Measurements from ENCODE around the gene ZNF710. TPM values are rescaled to one million over a fixed set of nuclear protein-coding genes. Genes with fewer than 3 reads are reported as not detected.

The ZNF710 gene
- total and polyA plus RNA-seq, 11 donors: 2.9 to 22.4 (median 5.9) TPM

- WGBS, 4 donors: 92 to 96% (median 94%) methylated on average over 5 of the region's 5 CpGs
- no peak for DNase-seq
- no peak for ATAC-seq
- intact Hi-C loops (cut with DNase I): no loop called here
- Histone ChIP-seq H3K27me3 (no peaks in the 10 kb centered on the region), H3K9me3 (no peaks in the 10 kb centered on the region), H3K27ac (no peak overlapping the region), H3K4me1 (peaks cover 0 to 61% (median 12%) of the 10 kb centered on the region in 12 donors), H3K4me3 (no peak overlapping the region), H3K36me3 (no peaks in the 10 kb centered on the region)
- TF ChIP-seq, protein P1, sequence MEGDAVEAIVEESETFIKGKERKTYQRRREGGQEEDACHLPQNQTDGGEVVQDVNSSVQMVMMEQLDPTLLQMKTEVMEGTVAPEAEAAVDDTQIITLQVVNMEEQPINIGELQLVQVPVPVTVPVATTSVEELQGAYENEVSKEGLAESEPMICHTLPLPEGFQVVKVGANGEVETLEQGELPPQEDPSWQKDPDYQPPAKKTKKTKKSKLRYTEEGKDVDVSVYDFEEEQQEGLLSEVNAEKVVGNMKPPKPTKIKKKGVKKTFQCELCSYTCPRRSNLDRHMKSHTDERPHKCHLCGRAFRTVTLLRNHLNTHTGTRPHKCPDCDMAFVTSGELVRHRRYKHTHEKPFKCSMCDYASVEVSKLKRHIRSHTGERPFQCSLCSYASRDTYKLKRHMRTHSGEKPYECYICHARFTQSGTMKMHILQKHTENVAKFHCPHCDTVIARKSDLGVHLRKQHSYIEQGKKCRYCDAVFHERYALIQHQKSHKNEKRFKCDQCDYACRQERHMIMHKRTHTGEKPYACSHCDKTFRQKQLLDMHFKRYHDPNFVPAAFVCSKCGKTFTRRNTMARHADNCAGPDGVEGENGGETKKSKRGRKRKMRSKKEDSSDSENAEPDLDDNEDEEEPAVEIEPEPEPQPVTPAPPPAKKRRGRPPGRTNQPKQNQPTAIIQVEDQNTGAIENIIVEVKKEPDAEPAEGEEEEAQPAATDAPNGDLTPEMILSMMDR (IDR thresholded peaks at IDR 0.05): no peak
- TF ChIP-seq POLR2A (IDR thresholded peaks at IDR 0.05): no peak
Observed at GRCh38 chr15:90043530-90044010, 42.4 kb downstream of the ZNF710 start.

DNA sequence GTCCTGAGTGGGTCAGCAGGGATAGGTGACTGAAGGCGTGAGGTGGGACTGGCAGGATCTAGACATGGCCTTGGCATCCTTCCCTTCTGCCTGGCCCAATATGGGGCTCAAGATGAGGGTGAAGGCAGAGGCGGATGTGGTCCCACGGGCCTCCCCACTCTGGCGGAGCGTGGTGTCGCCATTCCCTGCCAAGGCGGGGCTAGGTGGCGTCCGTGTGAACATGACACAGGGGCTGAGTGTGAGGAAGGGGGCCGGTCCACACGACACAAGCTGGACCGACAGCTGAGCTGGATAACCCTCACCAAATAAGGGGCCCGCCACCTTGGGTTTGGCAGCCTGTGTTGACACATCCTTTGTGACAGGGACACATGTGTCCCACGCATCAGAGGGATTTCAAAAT lies 43.1 kb downstream of the ZNF710 start:
- H3K4me3 ChIP-seq: no peak overlapping the region
- 91 to 96% (median 93%) methylated on average over 14 of the region's 14 CpGs for WGBS, 4 donors
- H3K4me1 ChIP-seq: peaks cover 0 to 55% (median 12%) of the 10 kb centered on the region in 12 donors
- intact Hi-C loops (cut with DNase I): no loop called here
- TF ChIP-seq, protein P1 (IDR thresholded peaks at IDR 0.05): no peak
- no peak for TF ChIP-seq POLR2A (IDR thresholded peaks at IDR 0.05)
- H3K9me3 ChIP-seq: no peaks in the 10 kb centered on the region
- no peaks in the 10 kb centered on the region for H3K27me3 ChIP-seq
- H3K27ac ChIP-seq: no peak overlapping the region
- no peak for ATAC-seq
- no peaks in the 10 kb centered on the region for H3K36me3 ChIP-seq
- DNase-seq: peak in 2 of 5 donors; percentile 15 to 23

DNA sequence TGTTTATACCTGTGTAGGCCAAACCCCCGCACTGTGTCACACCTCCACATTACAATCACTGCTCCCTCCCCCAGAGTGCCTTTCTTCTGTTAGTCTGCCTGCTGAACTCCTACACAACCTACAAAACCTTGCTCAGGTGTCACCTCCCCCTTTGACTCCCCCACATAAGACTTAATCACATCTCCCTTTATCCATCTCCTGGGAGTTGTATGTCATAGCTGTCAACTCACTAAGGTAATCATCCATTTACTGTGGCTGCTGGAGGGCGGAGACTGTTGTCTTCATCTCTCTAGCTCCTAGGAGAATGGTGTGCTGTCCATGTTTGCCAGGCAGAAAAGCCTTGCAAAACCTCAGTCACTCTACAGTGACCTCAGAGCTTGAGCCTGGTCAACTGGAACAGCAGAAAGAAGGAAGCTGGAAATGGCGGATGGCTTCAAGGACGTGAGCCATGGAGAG lies 43.8 kb downstream of the ZNF710 start:
- WGBS, 4 donors: 95 to 98% (median 98%) methylated on average over 4 of the region's 4 CpGs
- Histone ChIP-seq H3K4me3 (no peak overlapping the region), H3K4me1 (peaks cover 0 to 49% (median 12%) of the 10 kb centered on the region in 12 donors), H3K27me3 (no peaks in the 10 kb centered on the region), H3K27ac (no peak overlapping the region), H3K36me3 (no peaks in the 10 kb centered on the region), H3K9me3 (no peaks in the 10 kb centered on the region)
- TF ChIP-seq, protein P1 (IDR thresholded peaks at IDR 0.05): no peak
- TF ChIP-seq POLR2A (IDR thresholded peaks at IDR 0.05): no peak
- no peak for ATAC-seq
- intact Hi-C loops (cut with DNase I): no loop called here
- peak in 1 of 5 donors; percentile 4 for DNase-seq

GRCh38 chr15:90046289-90046688 lies 45.2 kb downstream of the ZNF710 start:
- TF ChIP-seq, protein P1 (IDR thresholded peaks at IDR 0.05): no peak
- no peak for TF ChIP-seq POLR2A (IDR thresholded peaks at IDR 0.05)
- H3K4me1 ChIP-seq: peaks cover 0 to 39% (median 13%) of the 10 kb centered on the region in 12 donors
- no peak for ATAC-seq
- H3K27ac ChIP-seq: no peak overlapping the region
- intact Hi-C loops (cut with DNase I): no loop called here
- H3K27me3 ChIP-seq: no peaks in the 10 kb centered on the region
- no peaks in the 10 kb centered on the region for H3K9me3 ChIP-seq
- peak in 1 of 5 donors; percentile 21 for DNase-seq
- H3K36me3 ChIP-seq: no peaks in the 10 kb centered on the region
- WGBS, 4 donors: 81 to 92% (median 85%) methylated on average over 7 of the region's 7 CpGs
- no peak overlapping the region for H3K4me3 ChIP-seq
